Measurements from ENCODE around the gene XRCC6. TPM values are rescaled to one million over a fixed set of nuclear protein-coding genes. Genes with fewer than 3 reads are reported as not detected.

The XRCC6 gene
- total and polyA plus RNA-seq, 2 of the 13 experiments (the other 11 are each of a cell fraction or from before 2014, with no cell fraction given): 124 to 625 TPM

DNA sequence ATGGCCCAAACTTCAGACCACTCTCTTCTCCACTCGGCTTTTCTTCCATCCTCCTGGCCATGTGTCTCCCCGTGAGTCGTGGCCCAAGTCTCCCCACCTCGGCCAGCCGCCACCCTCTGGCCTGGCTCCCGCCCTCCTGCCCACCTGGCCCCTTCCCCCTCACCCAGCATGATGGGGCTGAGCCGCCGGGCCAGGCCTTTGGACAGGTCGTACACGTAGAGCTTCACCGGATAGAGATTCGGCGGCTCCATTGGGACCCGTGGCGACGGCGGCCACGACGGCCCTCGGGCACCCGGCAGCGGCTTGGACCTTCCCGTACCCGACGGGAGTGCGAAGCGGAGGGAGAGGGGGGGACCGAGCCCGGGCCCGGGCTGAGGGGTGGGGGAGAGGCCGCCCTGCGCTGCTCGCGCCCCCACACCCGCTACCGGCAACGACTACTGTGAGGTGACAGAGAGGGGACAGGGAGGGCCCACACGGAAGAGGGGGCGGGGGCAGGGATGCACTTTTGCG lies 451 bp upstream of the XRCC6 start, which contains the start of gene DESI1 (continued):
- TF ChIP-seq HOXA5 (CRISPR knock-in tag; IDR thresholded peaks at IDR 0.05): 0 out of 2 replicates have a peak, but pooled peaks have one; percentile 43
- TF ChIP-seq SNAPC2 (CRISPR knock-in tag; IDR thresholded peaks at IDR 0.05): no peak
- TF ChIP-seq, protein P1, sequence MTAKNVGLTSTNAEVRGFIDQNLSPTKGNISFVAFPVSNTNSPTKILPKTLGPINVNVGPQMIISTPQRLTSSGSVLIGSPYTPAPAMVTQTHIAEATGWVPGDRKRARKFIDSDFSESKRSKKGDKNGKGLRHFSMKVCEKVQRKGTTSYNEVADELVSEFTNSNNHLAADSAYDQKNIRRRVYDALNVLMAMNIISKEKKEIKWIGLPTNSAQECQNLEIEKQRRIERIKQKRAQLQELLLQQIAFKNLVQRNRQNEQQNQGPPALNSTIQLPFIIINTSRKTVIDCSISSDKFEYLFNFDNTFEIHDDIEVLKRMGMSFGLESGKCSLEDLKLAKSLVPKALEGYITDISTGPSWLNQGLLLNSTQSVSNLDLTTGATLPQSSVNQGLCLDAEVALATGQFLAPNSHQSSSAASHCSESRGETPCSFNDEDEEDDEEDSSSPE (CRISPR knock-in tag; IDR thresholded peaks at IDR 0.05): no peak; the same call in 1 of the 2 replicates
- TF ChIP-seq ZNF350 (CRISPR knock-in tag; IDR thresholded peaks at IDR 0.05; ENCODE audit: borderline replicate concordance, low read depth): peak; percentile 24; the same call in 1 of the 2 replicates
- TF ChIP-seq, protein P2, sequence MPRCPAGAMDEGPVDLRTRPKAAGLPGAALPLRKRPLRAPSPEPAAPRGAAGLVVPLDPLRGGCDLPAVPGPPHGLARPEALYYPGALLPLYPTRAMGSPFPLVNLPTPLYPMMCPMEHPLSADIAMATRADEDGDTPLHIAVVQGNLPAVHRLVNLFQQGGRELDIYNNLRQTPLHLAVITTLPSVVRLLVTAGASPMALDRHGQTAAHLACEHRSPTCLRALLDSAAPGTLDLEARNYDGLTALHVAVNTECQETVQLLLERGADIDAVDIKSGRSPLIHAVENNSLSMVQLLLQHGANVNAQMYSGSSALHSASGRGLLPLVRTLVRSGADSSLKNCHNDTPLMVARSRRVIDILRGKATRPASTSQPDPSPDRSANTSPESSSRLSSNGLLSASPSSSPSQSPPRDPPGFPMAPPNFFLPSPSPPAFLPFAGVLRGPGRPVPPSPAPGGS (CRISPR knock-in tag; IDR thresholded peaks at IDR 0.05): no peak
- no peak for TF ChIP-seq JDP2 (CRISPR knock-in tag; IDR thresholded peaks at IDR 0.05; ENCODE audit: borderline replicate concordance)
- TF ChIP-seq, protein P3, sequence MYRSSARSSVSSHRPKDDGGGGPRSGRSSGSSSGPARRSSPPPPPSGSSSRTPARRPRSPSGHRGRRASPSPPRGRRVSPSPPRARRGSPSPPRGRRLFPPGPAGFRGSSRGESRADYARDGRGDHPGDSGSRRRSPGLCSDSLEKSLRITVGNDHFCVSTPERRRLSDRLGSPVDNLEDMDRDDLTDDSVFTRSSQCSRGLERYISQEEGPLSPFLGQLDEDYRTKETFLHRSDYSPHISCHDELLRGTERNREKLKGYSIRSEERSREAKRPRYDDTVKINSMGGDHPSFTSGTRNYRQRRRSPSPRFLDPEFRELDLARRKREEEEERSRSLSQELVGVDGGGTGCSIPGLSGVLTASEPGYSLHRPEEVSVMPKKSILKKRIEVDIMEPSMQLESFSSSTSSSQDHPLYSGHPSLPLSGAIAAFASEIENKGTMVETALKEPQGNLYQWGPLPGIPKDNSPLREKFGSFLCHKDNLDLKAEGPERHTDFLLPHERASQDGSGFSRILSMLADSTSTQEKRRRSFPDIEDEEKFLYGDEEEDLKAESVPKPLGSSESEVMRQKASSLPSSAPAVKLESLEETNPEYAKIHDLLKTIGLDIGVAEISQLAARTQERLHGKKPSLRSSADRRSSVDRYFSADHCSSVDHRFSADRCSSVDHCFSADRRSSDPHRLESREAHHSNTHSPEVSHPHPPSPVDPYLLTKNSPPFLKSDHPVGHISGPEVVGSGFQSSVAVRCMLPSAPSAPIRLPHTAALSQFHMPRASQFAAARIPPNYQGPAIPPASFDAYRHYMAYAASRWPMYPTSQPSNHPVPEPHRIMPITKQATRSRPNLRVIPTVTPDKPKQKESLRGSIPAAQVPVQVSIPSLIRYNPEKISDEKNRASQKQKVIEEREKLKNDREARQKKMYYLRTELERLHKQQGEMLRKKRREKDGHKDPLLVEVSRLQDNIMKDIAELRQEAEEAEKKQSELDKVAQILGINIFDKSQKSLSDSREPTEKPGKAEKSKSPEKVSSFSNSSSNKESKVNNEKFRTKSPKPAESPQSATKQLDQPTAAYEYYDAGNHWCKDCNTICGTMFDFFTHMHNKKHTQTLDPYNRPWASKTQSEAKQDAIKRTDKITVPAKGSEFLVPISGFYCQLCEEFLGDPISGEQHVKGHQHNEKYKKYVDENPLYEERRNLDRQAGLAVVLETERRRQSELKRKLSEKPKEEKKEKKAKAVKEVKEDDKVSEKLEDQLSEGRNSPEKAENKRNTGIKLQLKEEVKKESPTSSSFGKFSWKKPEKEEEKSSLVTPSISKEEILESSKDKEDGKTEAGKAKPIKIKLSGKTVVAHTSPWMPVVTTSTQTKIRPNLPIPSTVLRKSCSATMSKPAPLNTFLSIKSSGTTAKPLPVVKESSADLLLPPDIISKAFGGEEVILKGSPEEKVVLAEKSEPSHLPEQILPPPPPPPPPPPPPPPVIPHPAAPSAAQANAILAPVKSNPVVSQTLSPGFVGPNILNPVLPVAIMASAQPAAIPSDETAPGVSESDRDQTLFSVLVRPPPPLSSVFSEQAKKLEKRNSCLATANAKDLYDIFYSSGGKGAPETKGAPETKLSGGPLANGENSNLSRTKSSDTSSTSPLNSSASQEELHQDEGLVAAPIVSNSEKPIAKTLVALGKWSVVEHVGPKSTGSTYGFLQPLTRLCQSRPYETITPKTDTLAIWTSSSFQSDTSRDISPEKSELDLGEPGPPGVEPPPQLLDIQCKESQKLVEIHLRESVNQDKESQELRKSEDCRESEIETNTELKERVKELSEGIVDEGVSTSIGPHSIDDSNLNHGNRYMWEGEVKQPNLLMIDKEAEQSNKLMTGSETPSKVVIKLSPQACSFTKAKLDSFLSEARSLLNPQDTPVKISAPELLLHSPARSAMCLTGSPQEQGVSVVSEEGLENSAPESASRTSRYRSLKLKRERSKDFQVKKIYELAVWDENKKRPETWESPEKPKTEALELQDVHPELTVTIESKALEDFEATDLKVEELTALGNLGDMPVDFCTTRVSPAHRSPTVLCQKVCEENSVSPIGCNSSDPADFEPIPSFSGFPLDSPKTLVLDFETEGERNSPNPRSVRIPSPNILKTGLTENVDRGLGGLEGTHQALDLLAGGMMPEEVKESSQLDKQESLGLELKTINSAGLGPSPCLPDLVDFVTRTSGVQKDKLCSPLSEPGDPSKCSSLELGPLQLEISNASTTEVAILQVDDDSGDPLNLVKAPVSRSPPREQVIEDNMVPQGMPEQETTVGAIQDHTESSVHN (CRISPR knock-in tag; IDR thresholded peaks at IDR 0.05): no peak; the same call in 1 of the 2 replicates
- TF ChIP-seq, protein P4, sequence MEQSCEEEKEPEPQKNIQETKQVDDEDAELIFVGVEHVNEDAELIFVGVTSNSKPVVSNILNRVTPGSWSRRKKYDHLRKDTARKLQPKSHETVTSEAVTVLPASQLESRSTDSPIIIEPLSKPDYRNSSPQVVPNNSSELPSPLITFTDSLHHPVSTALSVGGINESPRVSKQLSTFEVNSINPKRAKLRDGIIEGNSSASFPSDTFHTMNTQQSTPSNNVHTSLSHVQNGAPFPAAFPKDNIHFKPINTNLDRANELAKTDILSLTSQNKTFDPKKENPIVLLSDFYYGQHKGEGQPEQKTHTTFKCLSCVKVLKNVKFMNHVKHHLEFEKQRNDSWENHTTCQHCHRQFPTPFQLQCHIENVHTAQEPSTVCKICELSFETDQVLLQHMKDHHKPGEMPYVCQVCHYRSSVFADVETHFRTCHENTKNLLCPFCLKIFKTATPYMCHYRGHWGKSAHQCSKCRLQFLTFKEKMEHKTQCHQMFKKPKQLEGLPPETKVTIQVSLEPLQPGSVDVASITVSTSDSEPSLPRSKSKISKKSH (CRISPR knock-in tag; IDR thresholded peaks at IDR 0.05; ENCODE audit: borderline replicate concordance): no peak
- TF ChIP-seq SP5 (CRISPR knock-in tag; IDR thresholded peaks at IDR 0.05; ENCODE audit: borderline replicate concordance, low read depth): peak; percentile 51; the same call in 1 of the 2 replicates
- TF ChIP-seq ZNF296 (CRISPR knock-in tag; conservative IDR thresholded peaks at IDR 0.05): no peak
- TF ChIP-seq, protein P5, sequence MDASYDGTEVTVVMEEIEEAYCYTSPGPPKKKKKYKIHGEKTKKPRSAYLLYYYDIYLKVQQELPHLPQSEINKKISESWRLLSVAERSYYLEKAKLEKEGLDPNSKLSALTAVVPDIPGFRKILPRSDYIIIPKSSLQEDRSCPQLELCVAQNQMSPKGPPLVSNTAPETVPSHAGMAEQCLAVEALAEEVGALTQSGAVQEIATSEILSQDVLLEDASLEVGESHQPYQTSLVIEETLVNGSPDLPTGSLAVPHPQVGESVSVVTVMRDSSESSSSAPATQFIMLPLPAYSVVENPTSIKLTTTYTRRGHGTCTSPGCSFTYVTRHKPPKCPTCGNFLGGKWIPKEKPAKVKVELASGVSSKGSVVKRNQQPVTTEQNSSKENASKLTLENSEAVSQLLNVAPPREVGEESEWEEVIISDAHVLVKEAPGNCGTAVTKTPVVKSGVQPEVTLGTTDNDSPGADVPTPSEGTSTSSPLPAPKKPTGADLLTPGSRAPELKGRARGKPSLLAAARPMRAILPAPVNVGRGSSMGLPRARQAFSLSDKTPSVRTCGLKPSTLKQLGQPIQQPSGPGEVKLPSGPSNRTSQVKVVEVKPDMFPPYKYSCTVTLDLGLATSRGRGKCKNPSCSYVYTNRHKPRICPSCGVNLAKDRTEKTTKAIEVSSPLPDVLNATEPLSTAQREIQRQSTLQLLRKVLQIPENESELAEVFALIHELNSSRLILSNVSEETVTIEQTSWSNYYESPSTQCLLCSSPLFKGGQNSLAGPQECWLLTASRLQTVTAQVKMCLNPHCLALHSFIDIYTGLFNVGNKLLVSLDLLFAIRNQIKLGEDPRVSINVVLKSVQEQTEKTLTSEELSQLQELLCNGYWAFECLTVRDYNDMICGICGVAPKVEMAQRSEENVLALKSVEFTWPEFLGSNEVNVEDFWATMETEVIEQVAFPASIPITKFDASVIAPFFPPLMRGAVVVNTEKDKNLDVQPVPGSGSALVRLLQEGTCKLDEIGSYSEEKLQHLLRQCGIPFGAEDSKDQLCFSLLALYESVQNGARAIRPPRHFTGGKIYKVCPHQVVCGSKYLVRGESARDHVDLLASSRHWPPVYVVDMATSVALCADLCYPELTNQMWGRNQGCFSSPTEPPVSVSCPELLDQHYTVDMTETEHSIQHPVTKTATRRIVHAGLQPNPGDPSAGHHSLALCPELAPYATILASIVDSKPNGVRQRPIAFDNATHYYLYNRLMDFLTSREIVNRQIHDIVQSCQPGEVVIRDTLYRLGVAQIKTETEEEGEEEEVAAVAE (CRISPR knock-in tag; IDR thresholded peaks at IDR 0.05; ENCODE audit: borderline replicate concordance): no peak
